Bronchial epithelial cell (primary cell): ENCODE data around the gene TMEM237. TPM values are rescaled to one million over a fixed set of nuclear protein-coding genes. Genes with fewer than 3 reads are reported as not detected.

Experiments used
- DNase-seq: peaks from one replicate; pipeline ENCODE4 v3.0.0-alpha.2; 2010; ENCODE audit warnings: low read depth
- FAIRE-seq: peaks from 2 replicates; lab custom pipeline; 2011; peaks lifted over from hg19 to GRCh38; lab: Jason Lieb, UNC
- H3K27me3 ChIP-seq: 2 replicates; pipeline ENCODE4 v1.5.1; 2011; ENCODE audit warnings: low read length; ENCODE audit not compliant: control insufficient read depth, insufficient read depth
- H3K36me3 ChIP-seq: 2 replicates; pipeline ENCODE4 v1.5.1; 2011; ENCODE audit warnings: low read length; ENCODE audit not compliant: control insufficient read depth, insufficient read depth
- H3K4me3 ChIP-seq: 2 replicates; pipeline ENCODE4 v1.5.1; 2011; ENCODE audit warnings: mild to moderate bottlenecking, low read depth, low read length, control low read depth
- total RNA-seq: library from RNA; depleted of rRNA; stranded (reverse); fragments of >200 nt; gene quantifications from 2 replicates; pipeline ENCODE4 v1.2.1, GENCODE V29; 2014
- TF ChIP-seq, protein P1 (sequence below): IDR thresholded peaks from 2 replicates; pipeline ENCODE4 v1.5.1; 2011; ENCODE audit warnings: mild to moderate bottlenecking, moderate library complexity, low read length, control low read depth, inconsistent platforms; ENCODE audit not compliant: insufficient read depth, severe bottlenecking

Gene TMEM237
- total RNA-seq, 1 donor from 2014 or later, result 21.1 TPM

GRCh38 chr2:201630577-201630976 is 12.7 kb downstream of the TMEM237 start:
- Histone ChIP-seq H3K27me3 (no peaks in the 10 kb centered on the region), H3K4me3 (no peak overlapping the region), H3K36me3 (peaks cover 14% of the 10 kb centered on the region)
- DNase-seq (no peak), FAIRE-seq (no peak)
- TF ChIP-seq, protein P1, sequence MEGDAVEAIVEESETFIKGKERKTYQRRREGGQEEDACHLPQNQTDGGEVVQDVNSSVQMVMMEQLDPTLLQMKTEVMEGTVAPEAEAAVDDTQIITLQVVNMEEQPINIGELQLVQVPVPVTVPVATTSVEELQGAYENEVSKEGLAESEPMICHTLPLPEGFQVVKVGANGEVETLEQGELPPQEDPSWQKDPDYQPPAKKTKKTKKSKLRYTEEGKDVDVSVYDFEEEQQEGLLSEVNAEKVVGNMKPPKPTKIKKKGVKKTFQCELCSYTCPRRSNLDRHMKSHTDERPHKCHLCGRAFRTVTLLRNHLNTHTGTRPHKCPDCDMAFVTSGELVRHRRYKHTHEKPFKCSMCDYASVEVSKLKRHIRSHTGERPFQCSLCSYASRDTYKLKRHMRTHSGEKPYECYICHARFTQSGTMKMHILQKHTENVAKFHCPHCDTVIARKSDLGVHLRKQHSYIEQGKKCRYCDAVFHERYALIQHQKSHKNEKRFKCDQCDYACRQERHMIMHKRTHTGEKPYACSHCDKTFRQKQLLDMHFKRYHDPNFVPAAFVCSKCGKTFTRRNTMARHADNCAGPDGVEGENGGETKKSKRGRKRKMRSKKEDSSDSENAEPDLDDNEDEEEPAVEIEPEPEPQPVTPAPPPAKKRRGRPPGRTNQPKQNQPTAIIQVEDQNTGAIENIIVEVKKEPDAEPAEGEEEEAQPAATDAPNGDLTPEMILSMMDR, result no peak

- H3K36me3 ChIP-seq, result peaks cover 8% of the 10 kb centered on the region
- H3K4me3 ChIP-seq, result no peak overlapping the region
- TF ChIP-seq, protein P1, result no peak
- no peaks in the 10 kb centered on the region for H3K27me3 ChIP-seq
- DNase-seq (no peak), FAIRE-seq (no peak)
Observed at GRCh38 chr2:201628545-201628944, 14.8 kb downstream of the TMEM237 start.

DNA sequence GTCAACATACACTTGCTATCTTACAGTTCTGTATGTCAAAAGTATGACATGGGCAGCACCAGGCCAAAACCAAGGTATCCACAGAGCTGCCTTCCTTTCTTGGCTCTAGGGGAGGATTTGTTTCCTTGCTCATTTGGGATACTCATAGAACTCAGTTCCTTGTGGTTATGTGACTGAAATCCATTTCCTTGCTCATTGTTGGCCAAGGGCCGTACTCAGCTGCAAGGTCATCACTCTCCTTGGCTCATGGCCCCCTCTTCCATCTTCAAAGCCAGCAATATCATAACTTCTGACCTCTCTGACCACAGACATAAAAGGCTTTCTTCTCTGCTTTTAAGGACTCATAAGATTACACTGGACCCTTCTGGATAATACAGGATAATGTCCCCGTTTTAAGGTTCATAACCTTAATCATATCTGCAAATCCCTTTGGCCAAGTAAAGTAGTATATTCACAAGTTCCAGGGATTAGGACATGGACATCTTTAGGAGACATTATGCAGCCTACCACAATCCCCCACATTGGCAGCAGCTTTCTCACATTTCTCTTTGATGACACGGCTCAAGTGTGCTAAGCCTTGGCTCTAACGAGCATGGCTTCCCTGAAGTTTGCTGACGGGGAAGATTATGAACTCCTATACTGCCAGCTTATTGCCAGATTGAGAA is 20.9 kb downstream of the TMEM237 start:
- Histone ChIP-seq H3K27me3 (no peaks in the 10 kb centered on the region), H3K4me3 (no peak overlapping the region), H3K36me3 (peaks cover 4% of the 10 kb centered on the region)
- no peak for FAIRE-seq
- DNase-seq, result no peak
- TF ChIP-seq, protein P1, result no peak

- no peaks in the 10 kb centered on the region for H3K27me3 ChIP-seq
- TF ChIP-seq, protein P1, result no peak
- H3K4me3 ChIP-seq, result no peak overlapping the region
- peaks cover 3% of the 10 kb centered on the region for H3K36me3 ChIP-seq
- peak; percentile 32 for FAIRE-seq
- no peak for DNase-seq
Observed at GRCh38 chr2:201621293-201621999, 21.9 kb downstream of the TMEM237 start.

- peak; percentile 27 for DNase-seq
- TF ChIP-seq, protein P1, result peak; percentile 50
- H3K4me3 ChIP-seq, result no peak overlapping the region
- no peak for FAIRE-seq
- H3K36me3 ChIP-seq, result no peaks in the 10 kb centered on the region
- no peaks in the 10 kb centered on the region for H3K27me3 ChIP-seq
Observed at GRCh38 chr2:201618744-201619662, 24.3 kb downstream of the TMEM237 start.
